ENCODE measurements around the gene APEH.

Gene APEH

GRCh38 chr3:49662720-49663413 is 11.3 kb upstream of the APEH start (continued):
- TF ChIP-seq TSHZ1 (tag by site-specific recombination; IDR thresholded peaks at IDR 0.05; ENCODE audit: borderline replicate concordance) (no peak), ZNF529 (tag by site-specific recombination; IDR thresholded peaks at IDR 0.05; ENCODE audit: insufficient replicate concordance) (no peak), ZNF473 (tag by site-specific recombination; IDR thresholded peaks at IDR 0.05) (no peak), SCRT2 (tag by site-specific recombination; IDR thresholded peaks at IDR 0.05) (no peak), ZBTB44 (tag by site-specific recombination; IDR thresholded peaks at IDR 0.05) (no peak), ZNF501 (tag by site-specific recombination; IDR thresholded peaks at IDR 0.05) (no peak)

DNA sequence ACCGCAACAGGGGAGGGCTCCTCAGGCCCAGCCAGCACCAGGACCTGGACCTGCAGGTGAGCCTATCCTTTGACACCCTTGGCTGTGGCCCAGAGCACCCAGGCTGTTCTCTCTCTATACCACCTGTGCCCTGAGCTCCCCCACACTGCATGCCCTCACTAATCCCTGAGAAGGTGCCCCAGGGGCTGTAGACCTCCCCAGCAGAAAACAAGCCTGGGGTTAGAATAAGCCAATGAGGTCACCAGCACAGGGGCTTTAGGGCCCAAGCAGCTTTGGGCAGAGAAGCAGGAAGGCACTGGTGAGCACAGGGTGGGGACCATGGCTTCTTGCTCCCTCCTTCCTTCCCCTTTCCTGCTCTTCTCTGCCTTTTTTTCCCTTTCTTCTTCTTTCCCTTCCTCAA is 10.3 kb upstream of the APEH start:
- H3K27ac ChIP-seq (ENCODE audit: extremely low read depth, low read depth, low read length) = no peak overlapping the region
- no peak for TF ChIP-seq ZNF211 (tag by site-specific recombination; IDR thresholded peaks at IDR 0.05; ENCODE audit: low read depth)
- no peak for TF ChIP-seq ZNF2 (tag by site-specific recombination; IDR thresholded peaks at IDR 0.05)
- peak; percentile 92 for TF ChIP-seq GLIS1 (tag by site-specific recombination; IDR thresholded peaks at IDR 0.05)
- no peak for TF ChIP-seq INSM2 (tag by site-specific recombination; IDR thresholded peaks at IDR 0.05)
- TF ChIP-seq ZNF654 (tag by site-specific recombination; IDR thresholded peaks at IDR 0.05; ENCODE audit: low read depth) = no peak
- H3K4me3 ChIP-seq (ENCODE audit: low read depth, low read length) = no peak overlapping the region
- CTCF ChIA-PET = interaction anchor here (0.6 to 1.3 kb wide), 3 partner anchors 8 to 496 kb away, joined by 3 to 4 read pairs (median 3); no protein-coding TSS in a partner anchor
- H3K9me3 ChIP-seq (ENCODE audit: control insufficient read depth, insufficient read depth, low read depth, low read length) = no peaks in the 10 kb centered on the region
- H3K36me3 ChIP-seq (ENCODE audit: control insufficient read depth in 2 of 2, insufficient read depth in 1 of 2, low read length in 2 of 2) = no peaks in the 10 kb centered on the region
- no peaks in the 10 kb centered on the region for H3K4me1 ChIP-seq (ENCODE audit: control insufficient read depth, insufficient read depth, low read length)
- POLR2A ChIA-PET = no interaction called here

GRCh38 chr3:49664300-49664699 is 9.9 kb upstream of the APEH start:
- Histone ChIP-seq H3K36me3 (ENCODE audit: control insufficient read depth in 2 of 2, insufficient read depth in 1 of 2, low read length in 2 of 2) (no peaks in the 10 kb centered on the region), H3K4me3 (ENCODE audit: low read depth, low read length) (no peak overlapping the region)
- no peak for TF ChIP-seq SP7 (tag by site-specific recombination; IDR thresholded peaks at IDR 0.05)
- TF ChIP-seq ZNF623 (tag by site-specific recombination; IDR thresholded peaks at IDR 0.05) = no peak
- no peak for TF ChIP-seq WT1 (tag by site-specific recombination; IDR thresholded peaks at IDR 0.05)
- TF ChIP-seq ZNF704 (tag by site-specific recombination; IDR thresholded peaks at IDR 0.05) = no peak
- no peak for TF ChIP-seq ZNF521 (tag by site-specific recombination; IDR thresholded peaks at IDR 0.05)
- TF ChIP-seq ZNF449 (tag by site-specific recombination; IDR thresholded peaks at IDR 0.05) = no peak
- TF ChIP-seq ZBTB44 (tag by site-specific recombination; IDR thresholded peaks at IDR 0.05) = no peak
- TF ChIP-seq ZNF76 (tag by site-specific recombination; IDR thresholded peaks at IDR 0.05; ENCODE audit: borderline replicate concordance, low read depth) = no peak
- no peak for TF ChIP-seq ZNF777 (tag by site-specific recombination; IDR thresholded peaks at IDR 0.05; ENCODE audit: borderline replicate concordance)
- no peak for TF ChIP-seq ZNF140 (tag by site-specific recombination; IDR thresholded peaks at IDR 0.05)
- no peak for TF ChIP-seq ZNF157 (tag by site-specific recombination; IDR thresholded peaks at IDR 0.05)
- no peak for TF ChIP-seq ZNF175 (tag by site-specific recombination; IDR thresholded peaks at IDR 0.05)

More at GRCh38 chr3:49664300-49664699, 9.9 kb upstream of the APEH start:
- Histone ChIP-seq H3K4me1 (ENCODE audit: control insufficient read depth, insufficient read depth, low read length) (no peaks in the 10 kb centered on the region), H3K27ac (ENCODE audit: extremely low read depth, low read depth, low read length) (no peak overlapping the region), H3K9me3 (ENCODE audit: control insufficient read depth, insufficient read depth, low read depth, low read length) (no peaks in the 10 kb centered on the region)
- ChIA-PET CTCF (interaction anchor here (0.5 to 1.3 kb wide), 4 partner anchors 8 to 497 kb away, joined by 3 to 4 read pairs (median 4); no protein-coding TSS in a partner anchor), POLR2A (no interaction called here)
